Endodermal cell (in vitro differentiated cells): Measurements from ENCODE around the gene JPH2. TPM values are rescaled to one million over a fixed set of nuclear protein-coding genes. Genes with fewer than 3 reads are reported as not detected.

Source experiments
- DNase-seq: peaks from one replicate; pipeline ENCODE4 v3.0.0-alpha.2; 2017
- H3K27ac ChIP-seq: 2 replicates; pipeline ENCODE4 v1.5.1; 2013; ENCODE audit warnings: mild to moderate bottlenecking, low read depth, low read length, moderate library complexity
- H3K27me3 ChIP-seq: 2 replicates; pipeline ENCODE4 v1.6.1; 2013; ENCODE audit warnings: mild to moderate bottlenecking, low read length, moderate library complexity; ENCODE audit not compliant: insufficient read depth, control insufficient read depth, poor library complexity, severe bottlenecking
- H3K36me3 ChIP-seq: 2 replicates; pipeline ENCODE4 v1.7.0; 2013; ENCODE audit warnings: mild to moderate bottlenecking, low read length, moderate library complexity; ENCODE audit not compliant: control insufficient read depth, insufficient read depth
- H3K4me1 ChIP-seq: one replicate; pipeline ENCODE4 v1.7.0; 2013; ENCODE audit warnings: low read length; ENCODE audit not compliant: control insufficient read depth, insufficient read depth
- H3K4me3 ChIP-seq: 2 replicates; pipeline ENCODE4 v1.5.1; 2013; ENCODE audit warnings: mild to moderate bottlenecking, low read length, moderate library complexity
- H3K9ac ChIP-seq: 2 replicates; pipeline ENCODE4 v1.6.1; 2013; ENCODE audit warnings: mild to moderate bottlenecking, low read length, moderate library complexity; ENCODE audit not compliant: poor library complexity, severe bottlenecking; ENCODE audit errors: extremely low read depth
- H3K9me3 ChIP-seq: 2 replicates; pipeline ENCODE4 v1.6.1; 2013; ENCODE audit warnings: mild to moderate bottlenecking, low read length, moderate library complexity; ENCODE audit not compliant: control insufficient read depth
- H3K27ac Mint-ChIP-seq: 2 replicates; pipeline ENCODE4 v1.8.0; 2020; ENCODE audit warnings: mixed read lengths
- H3K27me3 Mint-ChIP-seq: 2 replicates; pipeline ENCODE4 v1.8.0; 2021; ENCODE audit warnings: mild to moderate bottlenecking, mixed read lengths; ENCODE audit not compliant: insufficient read depth
- H3K36me3 Mint-ChIP-seq: 2 replicates; pipeline ENCODE4 v1.8.0; 2020; ENCODE audit warnings: low read depth, mixed read lengths
- H3K4me1 Mint-ChIP-seq: 2 replicates; pipeline ENCODE4 v1.8.0; 2020; ENCODE audit warnings: mixed read lengths
- H3K4me3 Mint-ChIP-seq: 2 replicates; pipeline ENCODE4 v1.8.0; 2020; ENCODE audit warnings: mild to moderate bottlenecking, moderate library complexity, mixed read lengths
- H3K9me3 Mint-ChIP-seq: 2 replicates; pipeline ENCODE4 v1.8.0; 2020; ENCODE audit warnings: mild to moderate bottlenecking, mixed read lengths
- WGBS, 2 experiments: methylation state at CpG; one replicate each; pipeline versions ENCODE4 v1.1.5 to v1.1.7; 2013; ENCODE audit warnings: missing lambda C conversion rate in 2 of 2, mixed read lengths in 1 of 2; ENCODE audit not compliant: insufficient coverage in 1 of 2, insufficient read length in 1 of 2; 5-methylcytosine and 5-hydroxymethylcytosine counted together
- total RNA-seq, 2 donors: library from RNA; stranded (reverse); fragmentation: NEBNext Ultra II Directional in 1 of 2; extraction: Animal tissue kit (Norgen Biotek cat#: 25700) in 1 of 2; gene quantifications; 2 replicates in 1 of 2; 3 replicates in 1 of 2; pipeline ENCODE4 v1.2.1, GENCODE V29; 2021
- TF ChIP-seq, protein P1 (sequence below): fragments of 200-600 bp; sonication (generic); conservative IDR thresholded peaks from 2 replicates; pipeline ENCODE4 v1.5.0; 2021; ENCODE audit warnings: antibody characterized with exemption, mild to moderate bottlenecking

Gene JPH2
- total RNA-seq, 2 donors from 2014 or later, result 0.86 to 1.0 TPM

DNA sequence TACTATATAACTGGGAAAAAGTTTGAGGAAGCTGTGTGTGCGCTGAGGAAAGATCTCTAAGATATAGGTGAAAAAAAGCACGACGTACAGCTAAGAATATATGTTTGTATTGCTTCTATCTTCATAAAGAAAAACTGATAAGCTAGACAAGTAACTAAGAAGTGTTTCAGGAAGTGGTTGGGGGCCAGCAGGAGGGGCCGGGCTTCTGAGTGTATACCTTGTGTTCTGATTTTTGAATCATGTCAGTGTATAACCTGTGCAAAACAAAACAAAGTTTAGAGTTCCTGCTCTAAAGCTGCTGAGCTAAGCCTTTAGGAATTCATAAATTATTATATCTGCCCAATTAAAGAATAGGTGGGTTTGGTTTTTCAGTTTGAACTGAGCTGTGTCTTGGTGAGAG is 31.5 kb upstream of the JPH2 start:
- H3K36me3 ChIP-seq, result no peaks in the 10 kb centered on the region
- H3K9ac ChIP-seq, result no peak overlapping the region
- Mint-ChIP-seq H3K9me3 (no peaks in the 10 kb centered on the region), H3K27me3 (no peaks in the 10 kb centered on the region), H3K4me1 (peaks cover 22% of the 10 kb centered on the region), H3K4me3 (no peak overlapping the region), H3K36me3 (no peaks in the 10 kb centered on the region), H3K27ac (no peak overlapping the region)
- 94 to 98% methylated on average over 3 to 4 of the region's 4 CpGs for WGBS, 2 experiments
- peaks cover 9% of the 10 kb centered on the region for H3K4me1 ChIP-seq
- no peak overlapping the region for H3K4me3 ChIP-seq
- no peaks in the 10 kb centered on the region for H3K9me3 ChIP-seq
- no peak overlapping the region for H3K27ac ChIP-seq
- H3K27me3 ChIP-seq, result no peaks in the 10 kb centered on the region
- no peak for DNase-seq
- TF ChIP-seq, protein P1, sequence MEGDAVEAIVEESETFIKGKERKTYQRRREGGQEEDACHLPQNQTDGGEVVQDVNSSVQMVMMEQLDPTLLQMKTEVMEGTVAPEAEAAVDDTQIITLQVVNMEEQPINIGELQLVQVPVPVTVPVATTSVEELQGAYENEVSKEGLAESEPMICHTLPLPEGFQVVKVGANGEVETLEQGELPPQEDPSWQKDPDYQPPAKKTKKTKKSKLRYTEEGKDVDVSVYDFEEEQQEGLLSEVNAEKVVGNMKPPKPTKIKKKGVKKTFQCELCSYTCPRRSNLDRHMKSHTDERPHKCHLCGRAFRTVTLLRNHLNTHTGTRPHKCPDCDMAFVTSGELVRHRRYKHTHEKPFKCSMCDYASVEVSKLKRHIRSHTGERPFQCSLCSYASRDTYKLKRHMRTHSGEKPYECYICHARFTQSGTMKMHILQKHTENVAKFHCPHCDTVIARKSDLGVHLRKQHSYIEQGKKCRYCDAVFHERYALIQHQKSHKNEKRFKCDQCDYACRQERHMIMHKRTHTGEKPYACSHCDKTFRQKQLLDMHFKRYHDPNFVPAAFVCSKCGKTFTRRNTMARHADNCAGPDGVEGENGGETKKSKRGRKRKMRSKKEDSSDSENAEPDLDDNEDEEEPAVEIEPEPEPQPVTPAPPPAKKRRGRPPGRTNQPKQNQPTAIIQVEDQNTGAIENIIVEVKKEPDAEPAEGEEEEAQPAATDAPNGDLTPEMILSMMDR, result no peak

DNA sequence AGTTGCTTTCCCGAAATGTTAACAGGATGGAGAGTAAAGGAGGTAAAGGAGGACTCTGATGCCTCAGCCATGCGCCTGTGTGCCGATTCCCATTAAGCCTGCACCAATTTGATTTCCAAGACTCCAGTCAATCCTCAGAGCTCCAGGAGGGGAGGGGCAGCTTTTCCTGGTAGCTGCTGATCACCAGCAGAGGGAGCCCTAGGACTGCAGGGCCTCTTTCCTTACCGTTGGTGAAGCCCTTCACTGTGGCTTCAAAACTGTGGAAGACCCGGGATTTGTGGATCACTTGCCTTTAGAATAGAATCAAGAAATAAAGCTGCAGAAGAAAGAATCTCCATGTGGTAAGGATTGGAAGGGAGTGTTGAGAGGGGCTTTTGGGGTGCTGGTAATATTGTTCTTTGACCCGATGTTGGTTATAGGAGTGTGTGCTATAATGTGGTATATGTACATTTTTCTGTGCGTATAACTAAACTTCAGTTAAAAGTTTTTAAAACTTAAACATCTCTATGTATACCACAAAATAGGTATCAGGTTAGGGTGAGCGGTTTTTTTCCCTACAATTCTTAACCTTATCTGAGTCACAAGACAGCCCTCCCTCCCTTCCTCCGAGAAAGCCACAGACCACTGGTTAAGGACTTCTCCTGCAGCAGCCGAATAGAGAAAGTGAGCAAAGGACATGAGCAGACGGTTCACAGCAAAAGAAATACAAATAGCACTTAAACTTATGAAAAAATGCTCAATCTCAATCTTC is 30.5 kb upstream of the JPH2 start:
- H3K36me3 ChIP-seq, result no peaks in the 10 kb centered on the region
- Mint-ChIP-seq H3K4me1 (peaks cover 18% of the 10 kb centered on the region), H3K36me3 (no peaks in the 10 kb centered on the region), H3K27ac (peak overlapping the region; percentile 49), H3K4me3 (no peak overlapping the region), H3K27me3 (no peaks in the 10 kb centered on the region), H3K9me3 (no peaks in the 10 kb centered on the region)
- no peak overlapping the region for H3K27ac ChIP-seq
- peaks cover 9% of the 10 kb centered on the region for H3K4me1 ChIP-seq
- no peak overlapping the region for H3K4me3 ChIP-seq
- no peaks in the 10 kb centered on the region for H3K9me3 ChIP-seq
- WGBS, 2 experiments, result 52 to 56% methylated on average over 5 to 10 of the region's 11 CpGs
- TF ChIP-seq, protein P1, result peak; percentile 98
- H3K27me3 ChIP-seq, result no peaks in the 10 kb centered on the region
- DNase-seq, result peak; percentile 93
- no peak overlapping the region for H3K9ac ChIP-seq

DNA sequence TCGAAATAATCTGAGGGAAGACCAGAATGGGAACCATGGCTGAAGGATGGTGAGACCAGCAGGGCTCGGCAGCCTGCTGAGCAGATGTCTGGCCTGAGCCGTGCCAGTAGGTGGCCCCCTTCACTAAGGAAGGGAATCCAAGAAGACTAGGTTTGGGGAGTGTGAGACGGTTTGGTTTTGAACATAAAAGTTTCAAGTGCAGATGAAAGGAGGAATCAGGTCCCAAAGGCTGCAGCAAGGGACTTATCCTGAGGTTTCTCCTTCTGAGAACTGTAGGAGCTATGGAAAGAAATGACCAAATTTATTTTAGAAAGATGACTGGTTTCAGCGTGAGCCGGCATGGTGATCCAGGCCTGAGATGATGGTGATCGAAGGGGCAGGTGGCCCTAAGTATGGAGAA is 28.1 kb upstream of the JPH2 start:
- H3K4me1 Mint-ChIP-seq, result peaks cover 28% of the 10 kb centered on the region
- H3K36me3 Mint-ChIP-seq, result no peaks in the 10 kb centered on the region
- H3K27ac Mint-ChIP-seq, result no peak overlapping the region
- H3K9me3 ChIP-seq, result no peaks in the 10 kb centered on the region
- H3K27me3 Mint-ChIP-seq, result no peaks in the 10 kb centered on the region
- H3K27me3 ChIP-seq, result no peaks in the 10 kb centered on the region
- no peak overlapping the region for H3K4me3 Mint-ChIP-seq
- no peaks in the 10 kb centered on the region for H3K36me3 ChIP-seq
- H3K4me1 ChIP-seq, result peaks cover 8% of the 10 kb centered on the region
- H3K27ac ChIP-seq, result no peak overlapping the region
- TF ChIP-seq, protein P1, result peak; percentile 92
- no peak overlapping the region for H3K9ac ChIP-seq
- DNase-seq, result peak; percentile 92
- WGBS, 2 experiments, result 60 to 66% methylated on average over 6 to 7 of the region's 7 CpGs
- H3K4me3 ChIP-seq, result no peak overlapping the region
- no peaks in the 10 kb centered on the region for H3K9me3 Mint-ChIP-seq
